OCI-LY1 (cell line): Measurements from ENCODE around the gene KIF18A.

Experiments
- EZH2 ChIP-seq: fragments of 200-600 bp; sonication (generic), shearing (Covaris generic); IDR thresholded peaks from 2 replicates; pipeline ENCODE4 v1.8.0; 2017; ENCODE audit warnings: borderline replicate concordance, mixed run types, mild to moderate bottlenecking, antibody characterized with exemption, low read length, moderate library complexity, mixed read lengths
- TF ChIP-seq, protein P1 (sequence below): fragments of 200-600 bp; sonication (generic), shearing (Covaris generic); IDR thresholded peaks from 2 replicates; pipeline ENCODE4 v1.5.1; 2017; ENCODE audit warnings: mild to moderate bottlenecking, antibody characterized with exemption, low read length, moderate library complexity, mixed read lengths

- TF ChIP-seq, protein P1, sequence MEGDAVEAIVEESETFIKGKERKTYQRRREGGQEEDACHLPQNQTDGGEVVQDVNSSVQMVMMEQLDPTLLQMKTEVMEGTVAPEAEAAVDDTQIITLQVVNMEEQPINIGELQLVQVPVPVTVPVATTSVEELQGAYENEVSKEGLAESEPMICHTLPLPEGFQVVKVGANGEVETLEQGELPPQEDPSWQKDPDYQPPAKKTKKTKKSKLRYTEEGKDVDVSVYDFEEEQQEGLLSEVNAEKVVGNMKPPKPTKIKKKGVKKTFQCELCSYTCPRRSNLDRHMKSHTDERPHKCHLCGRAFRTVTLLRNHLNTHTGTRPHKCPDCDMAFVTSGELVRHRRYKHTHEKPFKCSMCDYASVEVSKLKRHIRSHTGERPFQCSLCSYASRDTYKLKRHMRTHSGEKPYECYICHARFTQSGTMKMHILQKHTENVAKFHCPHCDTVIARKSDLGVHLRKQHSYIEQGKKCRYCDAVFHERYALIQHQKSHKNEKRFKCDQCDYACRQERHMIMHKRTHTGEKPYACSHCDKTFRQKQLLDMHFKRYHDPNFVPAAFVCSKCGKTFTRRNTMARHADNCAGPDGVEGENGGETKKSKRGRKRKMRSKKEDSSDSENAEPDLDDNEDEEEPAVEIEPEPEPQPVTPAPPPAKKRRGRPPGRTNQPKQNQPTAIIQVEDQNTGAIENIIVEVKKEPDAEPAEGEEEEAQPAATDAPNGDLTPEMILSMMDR: no peak
- TF ChIP-seq EZH2: no peak
These were observed 44.8 kb upstream of the KIF18A start for GRCh38 chr11:28152743-28153142.
